Activated CD8-positive, alpha-beta memory T cell treated with anti-CD3 and anti-CD28 coated beads, Interleukin-2, amount 50 U/mL, for 1 hour (primary cell): Measurements from ENCODE around the gene C3orf52.
"Not testable (repeated sequence)": the region's sequence is repeated elsewhere in the genome, so short reads cannot be mapped to it uniquely, and the experiment has no call there.

Experiments
- DNase-seq: peaks from one replicate; pipeline ENCODE4 v3.0.0-alpha.2; 2020; ENCODE audit errors: extremely low read depth

Gene C3orf52

GRCh38 chr3:112086076-112086854 lies at the start of gene C3orf52:
C3orf52 (plus strand) TSS chr3:112086389; CDS start chr3:112086408, 19 bp downstream.
- DNase-seq: no peak

DNA sequence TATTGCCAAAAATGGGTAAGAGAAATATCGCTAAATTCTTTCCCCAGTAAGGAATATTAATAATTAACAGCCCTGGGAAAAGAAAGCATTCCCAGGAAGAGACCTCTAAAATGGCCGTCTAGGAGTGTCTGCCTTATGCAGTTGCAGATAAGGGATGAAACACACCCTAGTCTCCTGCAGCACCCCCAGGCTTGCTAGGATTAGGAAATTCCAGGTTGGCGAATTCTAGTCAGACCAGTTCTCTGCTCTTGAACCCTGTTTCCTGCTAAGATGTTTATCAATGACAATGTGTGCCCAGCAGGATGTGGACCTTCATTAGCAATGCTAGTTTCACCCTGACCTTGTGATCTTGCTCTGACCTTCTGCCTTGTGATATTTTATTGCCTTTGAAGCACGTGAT lies 49.0 kb upstream of the C3orf52 start:
- not testable (repeated sequence) for DNase-seq

GRCh38 chr3:112038863-112039262 lies 47.3 kb upstream of the C3orf52 start:
- no peak for DNase-seq

- DNase-seq: no peak
Measured at GRCh38 chr3:112041321-112041720, 44.9 kb upstream of the C3orf52 start.

- no peak for DNase-seq
Measured at GRCh38 chr3:112042842-112043280, 43.3 kb upstream of the C3orf52 start.

- peak; percentile 25 for DNase-seq
Measured at GRCh38 chr3:112043621-112044201, 42.5 kb upstream of the C3orf52 start.

GRCh38 chr3:112046599-112046998 lies 39.6 kb upstream of the C3orf52 start:
- DNase-seq: no peak

DNA sequence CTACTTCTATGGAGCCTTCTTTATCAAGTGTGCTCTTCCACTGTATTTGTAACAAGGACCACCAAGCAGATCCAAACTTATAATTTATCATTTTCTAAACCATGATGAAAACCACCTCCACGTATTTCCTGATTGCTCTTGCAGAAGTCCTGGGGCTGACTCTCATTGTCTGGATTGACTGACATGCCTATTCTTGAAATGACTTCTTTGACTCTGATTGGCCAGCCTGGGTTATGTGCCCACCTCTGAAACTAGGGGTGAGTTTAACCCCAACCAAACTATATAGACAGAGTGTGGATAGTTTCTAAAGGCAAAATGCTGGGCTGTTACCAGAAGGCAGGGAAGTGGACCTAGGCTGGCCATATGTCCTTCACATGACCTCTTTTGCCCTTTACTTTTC lies 38.9 kb upstream of the C3orf52 start:
- no peak for DNase-seq

DNA sequence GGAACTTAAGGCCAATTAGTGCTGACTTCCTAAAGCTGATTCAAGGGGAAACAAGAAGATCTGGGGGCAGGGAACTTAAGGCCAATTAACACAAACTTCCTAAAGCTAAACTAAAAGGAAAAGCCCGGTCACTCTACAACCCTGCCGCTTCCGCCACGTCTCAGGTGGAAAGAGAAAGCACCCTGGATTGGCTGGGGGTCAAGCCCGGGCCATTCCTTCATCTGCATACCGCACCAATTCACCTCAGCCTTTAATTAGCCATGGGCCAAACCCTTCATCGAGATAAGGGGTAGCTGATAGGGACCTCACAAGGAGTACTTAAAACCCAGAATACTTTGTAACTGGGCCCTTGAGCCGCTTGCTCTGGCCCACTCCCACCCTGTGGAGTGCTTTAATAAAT lies 37.3 kb upstream of the C3orf52 start:
- no peak for DNase-seq

GRCh38 chr3:112053229-112053628 lies 33.0 kb upstream of the C3orf52 start:
- no peak for DNase-seq

DNA sequence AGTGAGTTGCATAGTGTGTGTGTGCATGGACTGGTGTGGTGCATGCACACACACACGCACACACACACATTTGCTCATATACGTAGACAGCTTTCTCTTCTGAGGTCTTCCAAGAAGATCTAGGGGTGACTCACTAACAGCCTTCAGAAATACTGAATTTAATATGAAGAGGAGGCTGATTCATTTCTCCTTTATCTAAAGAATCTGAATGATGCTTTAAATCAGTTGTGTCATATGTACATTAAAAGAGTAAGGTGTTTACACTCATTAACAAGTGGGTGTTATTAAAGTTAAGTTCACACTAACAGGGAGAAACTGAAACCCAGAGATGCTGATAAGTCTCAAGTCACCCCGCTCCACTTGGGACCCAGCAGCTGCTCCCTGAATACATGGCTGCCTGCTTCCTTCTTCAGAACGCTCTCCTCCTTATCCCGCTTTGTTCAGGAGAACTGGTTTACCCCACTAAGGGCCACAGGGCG lies 29.7 kb upstream of the C3orf52 start:
- no peak for DNase-seq

GRCh38 chr3:112059497-112059896 lies 26.7 kb upstream of the C3orf52 start:
- no peak for DNase-seq

DNA sequence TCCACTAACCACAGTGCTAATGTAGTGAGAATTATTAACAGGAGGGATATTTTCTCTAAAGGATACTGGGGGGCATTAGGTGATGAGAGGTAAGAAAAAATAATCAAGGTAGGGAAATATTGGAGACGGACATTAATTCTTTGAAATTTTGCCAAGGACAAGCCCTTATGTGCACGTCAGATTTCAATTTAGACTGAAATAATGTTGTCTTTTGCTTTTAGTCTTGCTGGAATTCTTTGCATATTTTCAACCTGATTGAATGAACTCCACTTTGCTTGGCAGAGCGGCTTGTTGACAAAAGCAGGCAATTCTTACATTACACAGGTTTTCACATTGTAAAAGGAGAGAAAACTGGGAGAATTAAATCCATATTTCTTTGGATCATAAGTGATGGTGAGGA lies 25.0 kb upstream of the C3orf52 start:
- no peak for DNase-seq

GRCh38 chr3:112072387-112073060 lies 13.7 kb upstream of the C3orf52 start:
- DNase-seq: not testable (repeated sequence)

- no peak for DNase-seq
Measured at GRCh38 chr3:112074006-112074405, 12.2 kb upstream of the C3orf52 start.

- no peak for DNase-seq
Measured at GRCh38 chr3:112074616-112075497, 11.3 kb upstream of the C3orf52 start.

- DNase-seq: no peak
Measured at GRCh38 chr3:112078125-112079083, 7.8 kb upstream of the C3orf52 start.

DNA sequence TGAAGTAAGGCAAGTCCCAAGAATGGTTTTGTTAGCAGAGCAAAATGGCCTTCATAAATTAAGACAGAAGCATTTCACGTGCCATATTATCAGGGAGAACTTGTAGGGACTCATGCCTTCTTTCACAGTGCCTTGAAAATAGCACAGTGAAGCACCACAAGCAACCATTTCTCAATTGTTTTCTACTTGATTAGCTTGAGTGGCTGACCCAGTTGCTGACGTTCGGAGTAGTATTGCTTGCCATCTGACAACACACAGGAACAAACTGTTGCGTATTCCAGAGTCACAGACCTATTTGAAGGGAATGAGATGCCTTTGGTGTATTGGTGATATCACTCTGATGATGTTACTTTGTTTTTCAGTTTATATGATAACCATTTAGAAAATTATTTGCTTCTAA lies 3.0 kb upstream of the C3orf52 start:
- no peak for DNase-seq

DNA sequence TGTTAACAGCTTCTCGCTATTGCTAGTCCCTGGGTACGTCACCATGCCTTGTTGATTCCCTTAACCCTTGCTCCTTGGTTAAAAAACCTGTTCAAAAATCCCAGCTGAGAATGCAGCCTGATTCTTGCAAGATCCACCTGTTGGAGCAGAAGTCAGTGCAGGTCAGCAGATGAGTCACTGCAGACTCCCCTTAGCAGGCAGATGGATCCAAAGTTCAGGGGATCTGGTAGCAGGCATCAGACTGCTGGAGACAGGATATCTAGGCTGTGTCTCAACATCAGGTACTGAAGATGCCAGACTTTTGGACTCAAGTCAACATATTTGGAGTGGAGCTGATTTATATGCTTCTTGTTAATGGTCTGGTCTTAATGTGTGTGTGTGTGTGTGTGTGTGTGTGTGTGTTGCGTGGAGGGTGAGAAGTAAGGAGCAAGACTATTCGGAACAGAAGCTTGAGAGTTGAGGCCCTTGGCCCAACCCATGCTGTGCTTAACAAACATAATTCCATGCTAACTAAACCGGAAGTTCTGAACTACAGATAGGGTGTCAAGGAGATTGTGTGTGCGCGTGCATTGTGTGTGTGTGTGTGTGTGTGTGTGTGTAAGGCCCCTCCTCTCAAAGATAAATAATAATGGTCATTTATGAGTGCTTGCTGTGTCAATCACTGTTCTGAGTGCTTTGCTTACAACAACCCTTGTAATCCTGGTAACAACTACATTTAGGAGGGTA lies 1.0 kb upstream of the C3orf52 start:
- DNase-seq: no peak

DNA sequence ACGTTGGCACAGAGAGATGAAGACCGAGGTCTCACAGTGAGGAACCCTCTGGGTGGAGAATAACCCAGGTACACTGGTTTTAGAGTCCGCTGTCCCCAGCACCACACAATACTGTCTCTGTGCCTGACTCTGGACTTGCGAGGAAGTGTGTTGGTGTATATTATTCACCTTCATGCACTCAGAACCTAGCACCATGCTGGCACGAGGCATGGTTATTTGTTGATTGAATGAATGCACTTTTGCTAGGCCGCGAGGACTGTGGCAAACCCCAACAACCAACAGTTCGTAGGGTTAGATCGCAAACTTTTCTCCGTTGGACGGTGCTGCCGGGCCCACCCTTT lies 484 bp upstream of the C3orf52 start:
- DNase-seq: no peak
